H9 (cell line): ENCODE results near the gene GRIN2A. TPM values are rescaled to one million over a fixed set of nuclear protein-coding genes. Genes with fewer than 3 reads are reported as not detected.

Source experiments
- DNase-seq: peaks from one replicate; pipeline ENCODE4 v3.0.0-alpha.2; 2017
- H2AFZ ChIP-seq: one replicate; pipeline ENCODE4 v1.6.1; 2013; ENCODE audit warnings: mild to moderate bottlenecking, low read length, control low read depth, moderate library complexity
- H2AK5ac ChIP-seq: 2 replicates; pipeline ENCODE4 v1.6.1; 2013; ENCODE audit warnings: low read length, control low read depth, mixed read lengths; ENCODE audit not compliant: insufficient read length
- H2BK120ac ChIP-seq: one replicate; pipeline ENCODE4 v1.6.1; 2013; ENCODE audit warnings: low read depth, mild to moderate bottlenecking, low read length, control low read depth, inconsistent platforms; ENCODE audit not compliant: poor library complexity, severe bottlenecking
- H2BK12ac ChIP-seq: 2 replicates; pipeline ENCODE4 v1.6.1; 2013; ENCODE audit warnings: low read length, control low read depth, mixed read lengths, low read depth; ENCODE audit not compliant: insufficient read length
- H2BK15ac ChIP-seq: 2 replicates; pipeline ENCODE4 v1.6.1; 2013; ENCODE audit warnings: low read depth, low read length, control low read depth
- H2BK20ac ChIP-seq: one replicate; pipeline ENCODE4 v1.6.1; 2013; ENCODE audit warnings: low read depth, mild to moderate bottlenecking, low read length, control low read depth, inconsistent platforms; ENCODE audit not compliant: poor library complexity, severe bottlenecking
- H2BK5ac ChIP-seq: 2 replicates; pipeline ENCODE4 v1.6.1; 2013; ENCODE audit warnings: low read length, control low read depth, mixed read lengths; ENCODE audit not compliant: insufficient read length
- H3K14ac ChIP-seq: 2 replicates; pipeline ENCODE4 v1.6.1; 2013; ENCODE audit warnings: low read length, control low read depth; ENCODE audit not compliant: insufficient read depth
- H3K18ac ChIP-seq: 2 replicates; pipeline ENCODE4 v1.6.1; 2013; ENCODE audit warnings: low read depth, mild to moderate bottlenecking, mixed read lengths, low read length, control low read depth; ENCODE audit not compliant: insufficient read length
- H3K23ac ChIP-seq: 2 replicates; pipeline ENCODE4 v1.6.1; 2013; ENCODE audit warnings: low read length, control low read depth, mixed read lengths, low read depth; ENCODE audit not compliant: insufficient read length
- H3K23me2 ChIP-seq: 2 replicates; pipeline ENCODE4 v1.6.1; 2013; ENCODE audit warnings: low read depth, mild to moderate bottlenecking, mixed read lengths, low read length, control low read depth; ENCODE audit not compliant: insufficient read length, poor library complexity, severe bottlenecking
- H3K27ac ChIP-seq: 2 replicates; pipeline ENCODE4 v1.5.1; 2013; ENCODE audit warnings: low read length, control low read depth, mixed read lengths, low read depth; ENCODE audit not compliant: insufficient read length
- H3K27me3 ChIP-seq: 2 replicates; pipeline ENCODE4 v1.6.1; 2013; ENCODE audit warnings: low read length, control low read depth, inconsistent platforms; ENCODE audit not compliant: insufficient read depth
- H3K4ac ChIP-seq: 2 replicates; pipeline ENCODE4 v1.6.1; 2013; ENCODE audit warnings: low read depth, mild to moderate bottlenecking, control low read depth, inconsistent platforms, low read length, moderate library complexity
- H3K4me1 ChIP-seq: 2 replicates; pipeline ENCODE4 v1.6.1; 2013; ENCODE audit warnings: low read length, control low read depth, inconsistent platforms; ENCODE audit not compliant: insufficient read depth
- H3K4me2 ChIP-seq: 2 replicates; pipeline ENCODE4 v1.6.1; 2013; ENCODE audit warnings: low read length, control low read depth, mixed read lengths; ENCODE audit not compliant: insufficient read length, insufficient read depth
- H3K56ac ChIP-seq: 2 replicates; pipeline ENCODE4 v1.6.1; 2013; ENCODE audit warnings: low read depth, mild to moderate bottlenecking, mixed read lengths, low read length, control low read depth; ENCODE audit not compliant: insufficient read length
- H3K79me1 ChIP-seq: 2 replicates; pipeline ENCODE4 v1.6.1; 2013; ENCODE audit warnings: low read depth, mild to moderate bottlenecking, moderate library complexity, low read length, control low read depth, inconsistent platforms; ENCODE audit not compliant: insufficient read depth, poor library complexity, severe bottlenecking
- H3K79me2 ChIP-seq: 2 replicates; pipeline ENCODE4 v1.6.1; 2013; ENCODE audit warnings: low read length, control low read depth, inconsistent platforms; ENCODE audit not compliant: insufficient read depth
- H3K9ac ChIP-seq: 2 replicates; pipeline ENCODE4 v1.6.1; 2013; ENCODE audit warnings: low read length, control low read depth, mixed read lengths; ENCODE audit not compliant: insufficient read length; ENCODE audit errors: extremely low read depth
- H3K9me3 ChIP-seq: one replicate; pipeline ENCODE4 v1.6.1; 2013; ENCODE audit warnings: low read depth, low read length, inconsistent platforms; ENCODE audit not compliant: control insufficient read depth
- H3T11ph ChIP-seq: one replicate; pipeline ENCODE4 v1.6.1; 2013; ENCODE audit warnings: mild to moderate bottlenecking, low read length, control low read depth, inconsistent platforms
- H4K20me1 ChIP-seq: one replicate; pipeline ENCODE4 v1.6.1; 2013; ENCODE audit not compliant: control insufficient read depth, insufficient read length, insufficient read depth
- H4K5ac ChIP-seq: 2 replicates; pipeline ENCODE4 v1.6.1; 2013; ENCODE audit warnings: low read depth, mild to moderate bottlenecking, mixed read lengths, low read length, control low read depth; ENCODE audit not compliant: insufficient read length
- H4K8ac ChIP-seq: replicated peaks from 2 replicates; pipeline ENCODE4 v1.6.1; 2013; ENCODE audit warnings: low read length, control low read depth, mixed read lengths, low read depth; ENCODE audit not compliant: insufficient read length
- H4K91ac ChIP-seq: 2 replicates; pipeline ENCODE4 v1.6.1; 2013; ENCODE audit warnings: low read depth, mild to moderate bottlenecking, moderate library complexity, mixed read lengths, low read length, control low read depth; ENCODE audit not compliant: insufficient read length
- H3K27ac Mint-ChIP-seq, 3 experiments: 2 replicates in 2 of 3; 3 replicates in 1 of 3; pipeline ENCODE4 v1.8.0; 2020 to 2021; ENCODE audit warnings: mixed read lengths in 3 of 3, mild to moderate bottlenecking in 1 of 3, moderate library complexity in 1 of 3
- H3K27me3 Mint-ChIP-seq: 2 replicates; pipeline ENCODE4 v1.8.0; 2021; ENCODE audit warnings: low read depth, mild to moderate bottlenecking, moderate library complexity, mixed read lengths
- H3K36me3 Mint-ChIP-seq, 3 experiments: 2 replicates in 2 of 3; 3 replicates in 1 of 3; pipeline ENCODE4 v1.8.0; 2020 to 2021; ENCODE audit warnings: low read depth in 3 of 3, mixed read lengths in 3 of 3; ENCODE audit not compliant: insufficient read depth in 1 of 3
- H3K4me1 Mint-ChIP-seq, 2 experiments: 2 replicates each; pipeline ENCODE4 v1.8.0; 2020; ENCODE audit warnings: mixed read lengths in 2 of 2
- H3K4me3 Mint-ChIP-seq, 2 experiments: 2 replicates in 1 of 2; 3 replicates in 1 of 2; pipeline ENCODE4 v1.8.0; 2020 to 2021; ENCODE audit warnings: mild to moderate bottlenecking in 2 of 2, mixed read lengths in 2 of 2, moderate library complexity in 1 of 2
- H3K9me3 Mint-ChIP-seq, 2 experiments: 2 replicates in 1 of 2; 3 replicates in 1 of 2; pipeline ENCODE4 v1.8.0; 2020; ENCODE audit warnings: mild to moderate bottlenecking in 2 of 2, mixed read lengths in 2 of 2, moderate library complexity in 1 of 2
- WGBS: extraction: QIAGEN DNeasy Blood & Tissue Kit; methylation state at CpG from one replicate; pipeline ENCODE4 v1.1.7; 2013; ENCODE audit warnings: missing lambda C conversion rate, low lambda C conversion rate, mixed read lengths; ENCODE audit not compliant: insufficient read length; ENCODE audit errors: extremely low coverage; 5-methylcytosine and 5-hydroxymethylcytosine counted together
- total RNA-seq: library from RNA; stranded (reverse); gene quantifications from 2 replicates; pipeline ENCODE4 v1.2.1, GENCODE V29; 2021
- TF ChIP-seq, protein P1 (sequence below): fragments of 200-600 bp; sonication (generic); conservative IDR thresholded peaks from 3 replicates; pipeline ENCODE4 v1.8.0; 2021; ENCODE audit warnings: antibody characterized with exemption, mild to moderate bottlenecking

GRIN2A gene
- total RNA-seq, 1 experiment from 2014 or later, result 1.5 TPM

DNA sequence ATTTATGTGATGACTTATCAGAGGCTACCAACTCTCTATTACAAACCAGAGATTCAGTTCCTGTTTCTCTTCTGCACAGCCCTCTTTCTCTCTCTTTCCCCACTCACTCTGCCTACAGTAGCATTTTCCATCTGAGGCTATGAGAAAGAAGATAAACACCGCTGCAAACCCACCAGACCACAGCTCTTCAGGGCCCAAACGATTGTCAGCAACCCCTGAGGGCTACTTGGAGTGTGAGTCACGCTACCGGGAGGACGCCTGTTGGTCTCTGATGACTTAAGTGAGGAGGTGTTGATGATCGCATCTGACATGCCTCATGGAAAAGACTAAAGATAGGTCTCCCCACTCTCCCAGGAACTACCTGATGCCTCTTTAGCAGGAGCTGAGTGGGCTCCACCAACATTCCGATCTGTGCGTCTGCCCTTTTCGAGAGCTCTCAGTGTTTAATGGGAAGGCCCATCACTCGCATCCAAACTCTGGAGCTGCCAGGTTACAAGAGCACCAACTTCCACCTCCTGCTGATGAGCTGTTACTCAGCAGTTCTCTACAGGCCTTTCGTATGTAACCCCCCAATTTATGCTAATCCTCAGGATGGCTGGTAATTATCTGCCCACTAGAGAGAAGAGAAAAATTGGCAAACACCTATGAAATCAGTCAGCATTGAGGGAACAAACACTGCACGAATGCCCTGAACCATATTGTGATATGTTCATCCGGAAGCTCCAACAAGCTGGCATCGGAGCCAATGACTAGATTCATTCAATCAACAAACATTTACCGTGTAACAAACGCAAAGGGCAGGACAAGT is 9.2 kb downstream of the GRIN2A start:
- H2AFZ ChIP-seq, result no peak overlapping the region
- H3K4ac ChIP-seq, result no peak overlapping the region
- no peak overlapping the region for H2BK20ac ChIP-seq
- no peak overlapping the region for H3K14ac ChIP-seq
- no peak overlapping the region for H3K23ac ChIP-seq
- no peak overlapping the region for H3K4me3 Mint-ChIP-seq
- H3K4me1 Mint-ChIP-seq, result peaks cover 8% of the 10 kb centered on the region in 2 experiments
- H3K4me2 ChIP-seq, result no peak overlapping the region
- no peak overlapping the region for H3K18ac ChIP-seq
- no peaks in the 10 kb centered on the region for H3K79me2 ChIP-seq
- H2AK5ac ChIP-seq, result no peak overlapping the region
- H4K8ac ChIP-seq, result no peak overlapping the region
- no peaks in the 10 kb centered on the region for H3K9me3 ChIP-seq
- 0 out of 2 replicates have a peak, but pooled peaks cover 3% of the 10 kb centered on the region for H3K4me1 ChIP-seq
- no peak overlapping the region for H4K91ac ChIP-seq
- TF ChIP-seq, protein P1, sequence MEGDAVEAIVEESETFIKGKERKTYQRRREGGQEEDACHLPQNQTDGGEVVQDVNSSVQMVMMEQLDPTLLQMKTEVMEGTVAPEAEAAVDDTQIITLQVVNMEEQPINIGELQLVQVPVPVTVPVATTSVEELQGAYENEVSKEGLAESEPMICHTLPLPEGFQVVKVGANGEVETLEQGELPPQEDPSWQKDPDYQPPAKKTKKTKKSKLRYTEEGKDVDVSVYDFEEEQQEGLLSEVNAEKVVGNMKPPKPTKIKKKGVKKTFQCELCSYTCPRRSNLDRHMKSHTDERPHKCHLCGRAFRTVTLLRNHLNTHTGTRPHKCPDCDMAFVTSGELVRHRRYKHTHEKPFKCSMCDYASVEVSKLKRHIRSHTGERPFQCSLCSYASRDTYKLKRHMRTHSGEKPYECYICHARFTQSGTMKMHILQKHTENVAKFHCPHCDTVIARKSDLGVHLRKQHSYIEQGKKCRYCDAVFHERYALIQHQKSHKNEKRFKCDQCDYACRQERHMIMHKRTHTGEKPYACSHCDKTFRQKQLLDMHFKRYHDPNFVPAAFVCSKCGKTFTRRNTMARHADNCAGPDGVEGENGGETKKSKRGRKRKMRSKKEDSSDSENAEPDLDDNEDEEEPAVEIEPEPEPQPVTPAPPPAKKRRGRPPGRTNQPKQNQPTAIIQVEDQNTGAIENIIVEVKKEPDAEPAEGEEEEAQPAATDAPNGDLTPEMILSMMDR, result no peak
- no peak overlapping the region for H2BK5ac ChIP-seq
- H3K9ac ChIP-seq, result no peak overlapping the region
- no peak overlapping the region for H3T11ph ChIP-seq
- no CpG with 5 or more reads among the region's 16 CpGs for WGBS
- H3K56ac ChIP-seq, result no peak overlapping the region
- no peaks in the 10 kb centered on the region for H3K79me1 ChIP-seq
- H3K27ac ChIP-seq, result no peak overlapping the region
- H4K5ac ChIP-seq, result no peak overlapping the region
- H3K36me3 Mint-ChIP-seq, result peaks cover 0 to 2% (median 0%) of the 10 kb centered on the region in 3 experiments; a peak in 2 of 7 replicates
- DNase-seq, result no peak
- no peak overlapping the region for H2BK12ac ChIP-seq
- no peaks in the 10 kb centered on the region for H3K23me2 ChIP-seq
- peaks cover 9% of the 10 kb centered on the region for H3K27me3 Mint-ChIP-seq
- H2BK15ac ChIP-seq, result no peak overlapping the region
- no peaks in the 10 kb centered on the region for H3K27me3 ChIP-seq
- H3K9me3 Mint-ChIP-seq, result no peaks in the 10 kb centered on the region; a peak in 1 of 5 replicates
- no peaks in the 10 kb centered on the region for H4K20me1 ChIP-seq
- no peak overlapping the region for H2BK120ac ChIP-seq
- no peak overlapping the region for H3K27ac Mint-ChIP-seq
